ENCODE measurements around the gene CST2. TPM values are rescaled to one million over a fixed set of nuclear protein-coding genes. Genes with fewer than 3 reads are reported as not detected.
"Not testable (repeated sequence)": the region's sequence is repeated elsewhere in the genome, so short reads cannot be mapped to it uniquely, and the experiment has no call there.

Gene CST2, protein sequence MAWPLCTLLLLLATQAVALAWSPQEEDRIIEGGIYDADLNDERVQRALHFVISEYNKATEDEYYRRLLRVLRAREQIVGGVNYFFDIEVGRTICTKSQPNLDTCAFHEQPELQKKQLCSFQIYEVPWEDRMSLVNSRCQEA
- total RNA-seq: not detected in 2 replicates

DNA sequence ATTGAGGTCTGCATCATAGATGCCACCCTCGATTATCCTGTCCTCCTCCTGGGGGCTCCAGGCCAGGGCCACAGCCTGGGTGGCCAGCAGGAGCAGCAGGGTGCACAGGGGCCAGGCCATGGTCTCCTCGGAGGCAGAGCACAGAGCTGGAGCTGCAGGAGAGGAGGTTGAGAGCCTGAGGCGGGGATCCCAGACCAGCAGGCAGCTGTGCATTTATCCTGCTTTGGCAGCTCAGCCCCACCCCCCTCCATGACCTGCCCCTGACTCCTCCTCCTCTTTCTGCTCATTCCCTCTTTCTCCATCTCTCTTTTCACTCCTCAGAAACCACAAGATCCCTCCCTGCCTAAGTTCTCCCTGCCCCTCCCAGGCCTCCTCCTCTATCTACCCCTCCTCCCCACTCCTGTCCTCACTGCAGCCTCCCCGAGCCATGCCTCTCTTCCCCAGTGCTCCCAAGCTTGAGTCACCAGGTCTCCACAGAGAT is at the start of gene CST2:
CST2 (minus strand) TSS at position 189 of the 481 bp plus-strand sequence; CDS start at position 120, 69 bp downstream.
- DNase-seq (ENCODE audit: extremely low read depth, low read depth, low spot score): no peak

DNA sequence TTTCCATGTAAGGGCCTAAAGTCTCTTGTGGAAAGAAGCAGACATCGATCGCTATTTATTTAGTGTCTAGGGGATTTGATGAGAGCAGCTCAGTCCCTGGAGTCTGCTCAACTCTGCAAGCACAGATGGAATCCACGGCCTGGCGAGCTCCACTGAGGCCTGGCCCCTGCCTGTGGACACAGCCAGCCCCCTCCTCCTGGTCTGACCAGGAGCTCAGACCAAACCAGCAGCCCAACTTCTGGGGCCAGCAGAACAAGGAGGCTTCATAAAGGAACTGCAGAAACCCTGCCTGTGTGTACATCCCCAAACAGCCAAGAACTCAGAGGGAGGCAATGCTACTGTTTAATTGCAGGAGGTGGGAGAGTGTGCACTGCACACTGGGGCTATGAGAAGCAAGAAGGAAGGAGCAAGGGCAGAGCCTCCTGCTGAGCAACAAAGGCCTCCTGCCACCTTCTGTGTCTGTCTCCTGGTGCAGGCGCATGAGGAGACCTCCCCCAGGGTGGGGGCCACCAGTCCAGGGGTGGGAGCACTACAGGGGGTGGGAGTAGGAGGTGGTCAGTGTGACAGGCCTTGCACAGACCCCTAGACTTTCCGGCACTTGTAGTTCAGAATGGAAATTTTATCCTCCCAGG is 49.2 kb upstream of the CST2 start:
- no peak for DNase-seq (ENCODE audit: extremely low read depth, low read depth, low spot score)

DNA sequence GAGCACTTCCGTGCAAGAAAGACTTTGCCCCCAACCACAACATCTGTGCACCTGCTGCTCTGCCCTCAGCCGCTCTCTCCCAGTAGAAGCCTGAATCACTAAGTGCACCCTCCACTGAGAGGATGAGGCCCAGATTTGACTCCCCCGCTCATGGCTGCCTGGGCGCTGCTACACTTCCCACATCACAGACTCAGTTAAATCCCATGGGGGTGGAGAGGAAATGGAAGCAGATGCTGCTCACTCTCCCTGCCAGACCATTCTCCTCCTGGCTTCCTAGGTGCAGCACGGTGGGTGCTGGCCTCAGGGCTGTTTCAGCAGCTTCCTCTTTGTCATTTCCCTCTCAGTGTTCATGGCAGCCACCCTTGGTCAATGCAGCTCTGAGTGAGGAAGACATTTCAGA is 48.2 kb upstream of the CST2 start:
- DNase-seq (ENCODE audit: extremely low read depth, low read depth, low spot score): no peak

DNA sequence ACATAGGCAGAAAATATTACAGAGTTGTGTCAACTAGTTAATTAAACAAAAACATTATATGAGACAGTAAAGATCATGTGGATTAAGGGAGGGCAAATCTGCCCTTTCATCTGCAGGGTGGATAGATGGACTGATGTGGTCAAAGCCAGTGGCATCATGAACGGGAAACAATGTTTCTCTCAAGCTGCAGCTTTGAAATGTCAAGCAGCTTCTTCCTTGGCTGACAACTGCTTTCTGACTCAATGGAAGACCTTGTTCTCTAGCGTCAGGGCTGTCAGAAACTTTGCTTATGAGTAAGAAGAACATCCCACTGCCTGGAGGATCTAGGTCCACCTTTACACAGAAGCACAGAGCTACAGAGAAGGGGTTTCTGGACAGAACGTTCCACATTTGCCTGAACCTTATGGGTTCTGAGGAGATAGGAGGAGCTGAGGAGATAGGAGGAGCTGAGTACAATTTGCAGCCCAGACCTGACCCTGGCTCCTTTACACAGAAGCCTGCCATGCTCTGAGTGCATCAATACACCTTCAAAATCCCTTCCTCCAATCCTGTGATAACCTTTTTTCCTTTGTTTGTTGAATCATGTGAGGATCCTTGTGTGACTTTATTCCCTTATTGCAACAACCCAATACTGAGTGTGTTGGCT is 47.0 kb upstream of the CST2 start:
- no peak for DNase-seq (ENCODE audit: extremely low read depth, low read depth, low spot score)

DNA sequence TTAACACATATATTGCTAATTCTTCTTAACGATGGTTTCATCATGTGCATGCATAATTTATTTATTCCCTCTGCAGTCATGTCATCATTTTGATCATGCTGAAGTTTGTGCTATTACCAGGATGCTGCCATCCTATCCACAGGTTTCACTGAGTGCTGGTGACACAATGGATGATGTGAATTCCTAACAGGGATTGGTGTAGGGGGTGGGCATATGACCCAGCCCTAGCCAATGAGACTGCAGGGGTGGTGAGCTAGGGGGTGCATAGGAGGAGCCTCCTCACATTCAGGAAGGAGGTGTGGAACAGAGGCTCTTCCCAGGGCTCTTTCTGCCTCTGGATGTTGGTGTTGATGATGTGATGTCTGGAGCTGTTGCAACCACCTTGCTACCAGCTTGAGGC is 45.5 kb upstream of the CST2 start:
- DNase-seq (ENCODE audit: extremely low read depth, low read depth, low spot score): no peak

DNA sequence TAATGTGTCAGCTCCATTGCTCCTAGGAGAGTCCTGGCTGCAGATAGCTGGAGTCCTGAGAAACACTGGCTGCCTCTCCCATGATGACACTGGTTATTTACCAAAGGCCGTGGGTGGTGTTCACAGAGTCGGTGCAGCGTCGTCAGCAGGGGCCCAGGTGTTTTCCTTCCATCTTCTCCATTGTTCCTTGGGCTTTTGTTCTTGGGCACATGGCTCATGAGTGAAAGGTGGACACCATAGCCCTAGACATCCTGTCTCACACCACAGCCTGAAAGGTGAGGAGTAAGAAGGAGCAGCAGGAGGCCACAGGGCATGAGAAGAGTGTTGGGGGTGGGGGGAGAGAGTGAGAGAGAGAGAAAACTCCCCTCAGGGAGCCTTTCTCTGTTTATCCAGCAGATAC is 43.9 kb upstream of the CST2 start:
- no peak for DNase-seq (ENCODE audit: extremely low read depth, low read depth, low spot score)

DNA sequence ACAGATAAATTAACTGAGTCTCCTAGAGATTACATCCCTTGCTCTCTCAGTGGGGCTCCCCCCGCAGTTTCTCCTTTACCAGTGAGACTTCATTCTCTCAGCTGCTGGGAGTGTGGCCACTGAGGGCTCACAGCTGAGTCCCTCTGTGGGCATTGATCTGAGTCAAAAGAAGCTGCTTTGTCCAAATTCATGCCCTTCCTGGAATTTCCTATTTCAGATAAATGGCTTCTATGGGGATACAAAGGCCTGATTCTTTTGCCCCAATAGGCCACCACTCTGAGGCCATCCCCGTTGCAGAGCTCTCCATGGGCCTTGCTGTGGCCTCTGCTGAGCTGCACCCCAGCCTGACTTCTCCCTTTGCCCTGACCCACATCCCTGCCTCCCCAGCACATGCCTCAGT is 43.0 kb upstream of the CST2 start:
- no peak for DNase-seq (ENCODE audit: extremely low read depth, low read depth, low spot score)

DNA sequence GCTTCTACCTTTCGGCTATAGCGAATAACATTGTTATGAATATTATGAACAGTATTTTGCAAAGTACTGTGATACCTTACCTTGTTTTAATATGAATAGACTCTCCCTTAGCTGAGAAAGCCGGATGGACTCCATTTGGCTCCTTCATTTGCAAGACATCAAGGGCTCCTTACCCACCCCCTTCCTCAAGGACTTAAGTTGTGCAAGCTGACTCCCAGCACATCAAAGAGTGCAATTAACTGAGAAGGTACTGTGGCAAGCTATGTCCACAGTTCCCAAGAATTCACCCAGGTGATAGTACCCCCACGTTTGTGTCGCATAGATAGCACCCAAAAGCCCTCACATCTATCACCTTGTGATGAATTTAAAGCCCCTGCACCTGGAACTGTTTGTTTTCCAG is 41.8 kb upstream of the CST2 start:
- DNase-seq (ENCODE audit: extremely low read depth, low read depth, low spot score): no peak

DNA sequence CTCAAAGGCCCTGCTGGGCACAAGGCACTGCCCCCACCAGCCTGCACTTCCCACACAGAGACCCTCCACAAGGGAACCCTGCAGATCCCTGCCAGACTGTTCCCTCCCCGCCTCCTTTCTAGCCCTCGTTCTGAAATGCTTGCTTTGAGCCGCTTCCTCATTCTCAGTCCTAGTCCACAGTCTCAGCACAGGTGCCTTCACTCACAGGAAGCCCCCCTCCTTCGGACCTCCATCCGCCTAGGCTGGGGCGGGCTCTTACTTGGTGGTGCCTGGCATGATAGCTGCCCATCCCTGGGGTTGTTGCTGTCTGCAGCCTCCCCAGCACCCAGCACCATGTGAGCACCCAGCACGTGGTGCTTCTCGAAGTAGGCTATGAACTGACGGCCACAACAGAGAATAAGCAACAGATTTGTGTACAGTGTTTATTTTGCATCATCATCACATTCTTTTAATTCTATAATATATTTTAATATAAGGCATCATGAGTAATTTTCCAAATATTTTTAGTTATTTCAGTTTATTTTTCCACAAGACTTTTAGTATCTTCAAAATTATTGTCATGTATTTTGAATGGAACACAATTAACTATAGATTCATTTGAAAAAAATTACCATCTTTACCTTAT is 40.7 kb upstream of the CST2 start:
- DNase-seq (ENCODE audit: extremely low read depth, low read depth, low spot score): no peak

DNA sequence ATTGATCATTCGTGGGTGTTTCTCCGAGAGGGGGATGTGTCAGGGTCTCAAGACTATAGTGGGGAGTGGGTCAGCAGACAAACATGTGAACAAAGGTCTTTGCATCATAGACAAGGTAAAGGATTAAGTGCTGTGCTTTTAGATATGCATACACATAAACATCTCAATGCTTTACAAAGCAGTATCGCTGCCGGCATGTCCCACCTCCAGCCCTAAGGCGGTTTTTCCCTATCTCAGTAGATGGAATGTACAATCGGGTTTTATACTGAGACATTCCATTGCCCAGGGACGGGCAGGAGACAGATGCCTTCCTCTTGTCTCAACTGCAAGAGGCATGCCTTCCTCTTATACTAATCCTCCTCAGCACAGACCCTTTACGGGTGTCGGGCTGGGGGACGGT is 34.2 kb upstream of the CST2 start:
- not testable (repeated sequence) for DNase-seq (ENCODE audit: extremely low read depth, low read depth, low spot score)

DNA sequence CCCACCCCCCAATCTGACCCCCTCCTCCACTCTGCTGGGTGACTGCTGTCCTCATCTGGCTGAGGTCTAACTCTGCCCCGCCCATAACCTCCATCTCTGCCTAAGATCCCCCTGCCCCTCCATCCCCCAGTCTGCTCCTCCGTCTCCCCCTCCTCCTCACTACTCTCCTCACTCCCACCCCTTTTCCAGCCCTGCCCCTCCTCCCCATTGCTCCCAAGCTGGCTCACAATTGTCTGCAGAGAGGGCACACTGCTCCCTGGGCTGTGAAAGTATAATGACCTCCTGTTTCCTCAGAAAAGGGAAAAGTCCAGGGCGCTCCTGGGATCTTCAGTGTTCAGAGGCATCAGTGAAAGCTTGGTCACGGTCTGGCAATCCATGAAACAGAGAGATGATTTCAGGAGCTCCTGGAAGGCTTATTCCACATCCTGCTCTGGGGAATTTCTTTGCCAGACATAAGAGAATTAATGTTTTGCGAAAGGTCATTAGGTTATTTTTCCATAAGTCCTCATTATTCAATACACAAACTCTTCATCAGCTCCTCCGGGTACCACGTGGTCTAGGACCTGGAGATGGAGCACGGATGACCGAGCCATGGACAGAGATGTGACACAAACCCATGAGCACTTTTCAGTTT is 31.6 kb upstream of the CST2 start:
- no peak for DNase-seq (ENCODE audit: extremely low read depth, low read depth, low spot score)

DNA sequence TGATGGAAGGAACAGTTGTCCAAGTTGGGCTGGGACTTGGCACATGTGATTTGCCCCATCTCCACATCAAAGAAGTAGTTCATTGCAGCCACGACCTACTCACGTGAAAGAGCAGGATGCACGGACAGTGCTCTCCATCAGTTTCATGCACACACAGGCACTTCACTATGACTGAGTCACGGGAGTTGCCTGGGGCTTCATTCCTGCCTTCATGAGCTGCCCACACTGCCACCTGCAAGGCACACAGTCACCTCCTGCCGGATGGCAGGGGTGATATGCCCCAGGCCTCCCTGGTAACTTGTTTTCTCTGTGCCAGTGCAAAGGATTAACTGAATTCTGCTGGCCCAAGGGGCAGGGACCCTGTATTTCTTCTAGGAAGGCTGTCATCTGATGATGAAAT is 30.2 kb upstream of the CST2 start:
- DNase-seq (ENCODE audit: extremely low read depth, low read depth, low spot score): no peak

DNA sequence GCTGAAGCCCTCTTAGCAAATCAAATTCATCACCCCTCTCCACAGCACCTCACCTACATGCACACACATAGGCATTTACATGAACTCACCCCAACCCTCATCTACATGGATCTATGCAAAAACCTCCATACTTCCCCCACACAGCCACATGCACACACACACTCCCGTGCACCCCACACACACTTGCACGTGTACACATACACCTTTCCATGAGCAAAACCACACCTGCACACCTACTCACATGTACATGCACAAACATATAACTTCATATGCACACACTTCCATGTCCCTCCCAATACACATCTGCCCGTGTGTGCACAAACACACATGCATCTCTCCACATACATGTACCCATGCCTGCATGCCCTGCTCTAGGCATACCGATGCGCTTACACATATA is 29.7 kb upstream of the CST2 start:
- DNase-seq (ENCODE audit: extremely low read depth, low read depth, low spot score): no peak

DNA sequence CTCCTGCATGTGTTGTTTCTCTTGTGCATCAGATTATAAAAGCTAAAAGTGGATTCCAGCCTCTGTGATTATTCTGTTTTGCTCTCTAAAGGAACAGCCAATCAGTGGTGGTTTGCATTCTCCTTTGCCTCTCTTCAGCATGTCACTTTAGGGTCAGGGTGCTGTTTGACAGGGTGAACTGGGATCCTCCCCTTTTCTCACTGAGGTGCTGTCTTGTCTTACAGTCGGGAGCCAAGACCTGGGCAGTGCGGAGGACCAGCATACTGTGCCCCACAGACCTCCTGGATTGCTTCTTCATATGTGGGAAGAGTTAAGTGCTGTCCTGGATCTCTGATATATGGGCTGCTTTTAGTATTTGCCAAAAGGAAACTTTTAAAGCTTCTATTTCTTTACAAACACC is 15.2 kb upstream of the CST2 start:
- DNase-seq (ENCODE audit: extremely low read depth, low read depth, low spot score): no peak

DNA sequence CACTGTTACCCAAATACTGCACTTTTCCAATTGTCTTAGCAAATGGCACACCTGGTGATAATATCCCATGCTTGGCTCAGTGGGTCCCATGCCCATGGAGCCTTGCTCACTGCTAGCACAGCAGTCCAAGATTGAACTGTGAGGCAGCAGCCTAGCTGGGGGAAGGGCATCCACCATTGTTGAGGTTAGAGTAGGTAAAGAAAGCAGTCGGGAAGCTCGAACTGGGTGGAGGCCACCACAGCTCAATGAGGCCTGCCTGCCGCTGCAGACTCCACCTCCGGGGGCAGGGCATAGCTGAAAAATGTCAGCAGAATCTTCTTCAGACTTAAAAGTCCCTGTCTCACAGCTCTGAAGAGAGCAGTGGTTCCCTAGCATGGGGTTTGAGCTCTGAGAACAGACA is 9.2 kb upstream of the CST2 start:
- DNase-seq (ENCODE audit: extremely low read depth, low read depth, low spot score): no peak

DNA sequence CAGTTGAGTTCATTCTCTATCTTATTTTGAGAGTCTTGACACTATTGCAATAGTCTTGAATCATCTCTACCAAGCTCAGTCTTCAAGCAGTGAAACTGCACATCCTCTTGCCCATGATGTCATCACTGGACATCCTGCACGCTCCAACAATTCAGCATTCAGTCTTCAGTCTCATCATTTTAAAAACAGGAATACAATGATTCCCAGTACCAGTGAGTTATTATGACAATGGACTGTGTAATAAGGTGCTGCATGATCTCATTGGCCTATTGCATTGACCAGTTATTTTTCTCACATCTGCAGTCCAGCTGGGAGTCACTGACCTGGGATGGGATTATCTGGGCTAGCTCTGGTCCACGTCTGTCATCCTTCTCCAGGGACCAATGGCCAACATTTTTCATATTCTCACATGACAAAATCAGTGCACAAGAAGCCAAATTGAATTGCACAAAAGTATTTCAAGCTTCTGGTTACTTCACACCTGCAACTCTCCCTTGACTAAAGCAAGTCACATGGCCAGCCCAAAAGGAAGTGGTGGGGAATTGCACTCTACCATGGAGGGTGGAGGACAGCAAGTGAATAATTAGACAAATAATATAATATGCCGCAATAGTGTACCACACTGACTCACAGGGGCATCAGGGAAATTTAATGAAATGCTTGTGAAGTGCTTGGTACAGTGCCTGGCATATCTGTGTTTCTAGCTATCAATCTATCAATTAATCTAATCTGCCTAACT is 6.4 kb upstream of the CST2 start:
- no peak for DNase-seq (ENCODE audit: extremely low read depth, low read depth, low spot score)

DNA sequence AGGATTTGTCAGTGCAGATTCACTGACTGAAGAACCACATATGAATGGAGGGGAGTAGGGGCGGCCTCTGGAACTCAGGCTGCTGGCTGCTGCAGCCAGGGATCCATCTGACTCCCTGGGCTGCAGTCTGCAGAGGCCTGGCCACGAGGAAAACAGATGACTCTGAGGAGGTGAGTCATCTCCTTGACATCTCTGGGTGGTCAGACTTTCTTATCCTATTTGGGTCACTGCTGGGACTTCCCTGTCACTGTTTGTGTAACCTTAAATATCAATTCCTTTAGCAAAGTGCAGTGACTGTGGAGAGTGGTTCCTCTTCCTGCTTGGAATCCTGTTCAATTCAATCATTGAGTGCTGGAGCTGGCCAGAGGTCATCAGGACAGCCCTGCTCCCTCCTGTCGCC is 5.4 kb upstream of the CST2 start:
- DNase-seq (ENCODE audit: extremely low read depth, low read depth, low spot score): not testable (repeated sequence)

DNA sequence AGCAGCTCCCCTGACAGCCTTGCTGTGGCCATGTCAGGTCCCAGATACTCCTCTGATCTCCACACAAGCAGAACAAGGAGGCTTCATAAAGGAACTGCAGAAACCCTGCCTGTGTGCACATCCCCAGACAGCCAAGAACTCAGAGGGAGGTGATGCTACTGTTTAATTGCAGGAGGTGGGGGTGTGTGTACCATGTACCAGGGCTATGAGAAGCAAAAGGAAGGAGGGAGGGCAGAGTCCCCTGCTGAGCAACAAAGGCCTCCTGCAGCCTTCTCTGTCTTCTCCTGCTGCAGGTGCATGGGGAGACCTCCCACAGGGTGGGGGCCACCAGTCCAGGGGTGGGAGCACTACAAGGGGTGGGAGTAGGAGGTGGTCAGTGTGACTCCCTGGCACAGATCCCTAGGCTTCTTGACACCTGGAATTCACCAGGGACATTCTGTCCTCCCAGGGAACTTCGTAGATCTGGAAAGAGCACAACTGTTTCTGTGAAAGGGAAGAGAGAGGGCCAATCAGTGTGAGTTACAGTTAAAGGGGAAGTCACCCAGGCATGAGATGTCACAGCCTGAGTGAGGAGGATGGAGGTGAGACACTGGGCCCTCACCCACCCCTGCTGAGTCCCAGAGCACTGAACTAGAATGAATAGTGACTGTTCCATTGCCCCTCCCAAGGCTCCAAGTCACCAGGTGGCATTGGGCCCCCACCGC is 2.8 kb downstream of the CST2 start:
- no peak for DNase-seq (ENCODE audit: extremely low read depth, low read depth, low spot score)

DNA sequence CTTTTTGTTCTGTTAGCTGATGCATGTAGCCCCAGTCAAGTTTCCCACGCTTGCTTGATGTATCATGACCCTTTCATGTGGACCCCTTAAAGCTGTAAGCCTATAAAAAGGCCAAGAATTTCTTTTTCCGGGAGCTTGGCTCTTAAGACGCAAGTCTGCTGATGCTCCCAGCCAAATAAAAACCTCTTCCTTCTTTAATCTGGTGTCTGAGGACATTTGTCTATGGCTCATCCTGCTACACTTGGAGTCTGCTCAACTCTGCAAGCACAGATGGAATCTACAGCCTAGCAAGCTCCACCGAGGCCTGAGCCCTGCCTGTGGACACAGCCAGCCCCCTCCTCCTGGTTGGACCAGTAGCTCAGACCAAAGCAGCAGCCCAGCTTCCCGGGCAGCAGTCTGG is 3.4 kb downstream of the CST2 start:
- DNase-seq (ENCODE audit: extremely low read depth, low read depth, low spot score): no peak

DNA sequence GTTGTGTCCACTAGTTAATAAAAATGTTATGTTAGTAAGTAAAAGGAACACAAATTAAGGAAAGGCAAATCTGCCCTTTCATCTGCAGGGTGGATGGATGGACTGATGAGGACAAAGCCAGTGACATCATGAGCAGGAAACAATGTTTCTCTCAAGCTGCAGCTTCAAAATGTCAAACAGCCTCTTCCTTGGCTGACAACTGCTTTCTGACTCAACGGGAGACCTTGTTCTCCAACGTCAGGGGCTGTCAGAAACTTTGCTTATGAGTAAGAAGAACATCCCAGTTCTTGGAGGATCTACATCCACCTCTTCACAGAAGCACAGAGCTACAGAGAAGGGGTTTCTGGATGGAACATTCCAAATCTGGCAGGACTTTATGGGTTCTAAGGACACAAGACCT is 6.0 kb downstream of the CST2 start:
- DNase-seq (ENCODE audit: extremely low read depth, low read depth, low spot score): no peak
